H1 (cell line): ENCODE data around the gene METTL9. TPM values are rescaled to one million over a fixed set of nuclear protein-coding genes. Genes with fewer than 3 reads are reported as not detected.

ENCODE experiments used
- CTCF ChIA-PET: fragments of 300-600 bp; sonication (Branson Sonifier 250); formaldehyde crosslinking; loops from one replicate; lab custom pipeline; 2021; ENCODE audit not compliant: partially characterized antibody; lab: Charles Lee
- POLR2A ChIA-PET: fragments of 300-600 bp; sonication (Branson Sonifier 250); formaldehyde crosslinking; loops from one replicate; lab custom pipeline; 2021; ENCODE audit warnings: inconsistent platforms; ENCODE audit not compliant: partially characterized antibody; lab: Charles Lee
- DNase-seq, 2 experiments: peaks; one replicate each; pipeline versions ENCODE4 v3.0.0 to v3.0.0-alpha.2; 2010 to 2022; ENCODE audit warnings: low spot score in 2 of 2, low read depth in 1 of 2, mixed read lengths in 1 of 2
- FAIRE-seq: peaks from 2 replicates; lab custom pipeline; 2011; peaks lifted over from hg19 to GRCh38; lab: Jason Lieb, UNC
- H2AFZ ChIP-seq: 2 replicates; pipeline ENCODE4 v1.8.1; 2012; ENCODE audit warnings: low read length, inconsistent platforms
- H2AK5ac ChIP-seq: 2 replicates; pipeline ENCODE4 v1.6.1; 2013; ENCODE audit warnings: low read depth, low read length
- H2BK120ac ChIP-seq: replicated peaks from 2 replicates; pipeline ENCODE3; 2013; ENCODE audit warnings: low read depth, low read length, inconsistent platforms
- H2BK12ac ChIP-seq: 2 replicates; pipeline ENCODE4 v1.6.1; 2013; ENCODE audit warnings: low read depth, low read length
- H2BK15ac ChIP-seq: 2 replicates; pipeline ENCODE4 v1.6.1; 2013; ENCODE audit warnings: low read length
- H2BK20ac ChIP-seq: 2 replicates; pipeline ENCODE4 v1.6.1; 2013; ENCODE audit warnings: low read length
- H2BK5ac ChIP-seq: 2 replicates; pipeline ENCODE4 v1.6.1; 2013; ENCODE audit warnings: low read depth, low read length
- H3K14ac ChIP-seq: 2 replicates; pipeline ENCODE4 v1.6.1; 2013; ENCODE audit warnings: inconsistent platforms; ENCODE audit not compliant: insufficient read length
- H3K18ac ChIP-seq: 2 replicates; pipeline ENCODE4 v1.6.1; 2013; ENCODE audit warnings: low read length; ENCODE audit errors: extremely low read depth
- H3K23ac ChIP-seq: 2 replicates; pipeline ENCODE4 v1.6.1; 2013; ENCODE audit warnings: inconsistent platforms; ENCODE audit not compliant: insufficient read length
- H3K23me2 ChIP-seq: 2 replicates; pipeline ENCODE4 v1.6.1; 2013; ENCODE audit warnings: low read depth, low read length
- H3K27ac ChIP-seq: 2 replicates; pipeline ENCODE4 v1.6.1; 2011; ENCODE audit warnings: low read depth, low read length, inconsistent platforms
- H3K27me3 ChIP-seq, 4 experiments: replicated peaks in 1 of 4; 1 replicate in 1 of 4; 2 replicates in 3 of 4; pipeline versions ENCODE4 v1.6.1 to v1.8.1; 2011 to 2013; ENCODE audit warnings: low read length in 3 of 4, mild to moderate bottlenecking in 3 of 4, inconsistent platforms in 2 of 4, mixed read lengths in 2 of 4, moderate library complexity in 1 of 4; ENCODE audit not compliant: control insufficient read depth in 3 of 4, insufficient read depth in 3 of 4; ENCODE audit errors: extremely low read depth in 1 of 4
- H3K36me3 ChIP-seq, 4 experiments: 2 replicates each; pipeline versions ENCODE4 v1.6.1 to v1.8.1; 2011 to 2013; ENCODE audit warnings: mild to moderate bottlenecking in 4 of 4, low read length in 3 of 4, moderate library complexity in 2 of 4, control low read depth in 1 of 4, inconsistent platforms in 1 of 4; ENCODE audit not compliant: insufficient read depth in 4 of 4, control insufficient read depth in 2 of 4
- H3K4ac ChIP-seq: replicated peaks from 2 replicates; pipeline ENCODE3; 2013; ENCODE audit warnings: low read length, low read depth, mixed read lengths, inconsistent platforms; ENCODE audit not compliant: insufficient read length
- H3K4me1 ChIP-seq, 4 experiments: replicated peaks in 1 of 4; 1 replicate in 1 of 4; 2 replicates in 3 of 4; pipeline versions ENCODE4 v1.6.1 to v1.8.1; 2011 to 2013; ENCODE audit warnings: low read length in 3 of 4, inconsistent platforms in 2 of 4, mixed read lengths in 1 of 4; ENCODE audit not compliant: insufficient read depth in 4 of 4, control insufficient read depth in 3 of 4
- H3K4me2 ChIP-seq, 2 experiments: 2 replicates each; pipeline versions ENCODE4 v1.6.1 to v1.8.1; 2011 to 2013; ENCODE audit warnings: low read depth in 2 of 2, low read length in 2 of 2, control low read depth in 1 of 2, inconsistent platforms in 1 of 2, mild to moderate bottlenecking in 1 of 2; ENCODE audit not compliant: insufficient read depth in 1 of 2
- H3K4me3 ChIP-seq, 4 experiments: fragments of 200-600, 300-600 bp in 1 of 4; sonication (generic), shearing (Covaris generic), sonication (Bioruptor Twin) in 1 of 4; 2 replicates each; pipeline versions ENCODE4 v1.5.1 to v1.8.1; 2011 to 2016; ENCODE audit warnings: low read length in 4 of 4, low read depth in 3 of 4, control low read depth in 2 of 4, inconsistent platforms in 2 of 4, mild to moderate bottlenecking in 2 of 4, mixed read lengths in 1 of 4, moderate library complexity in 1 of 4; ENCODE audit not compliant: insufficient read depth in 2 of 4; ENCODE audit errors: extremely low read depth in 1 of 4
- H3K56ac ChIP-seq: replicated peaks from 2 replicates; pipeline ENCODE3; 2013; ENCODE audit warnings: low read depth, mild to moderate bottlenecking, mixed read lengths, low read length, inconsistent platforms; ENCODE audit not compliant: insufficient read length
- H3K79me1 ChIP-seq: 2 replicates; pipeline ENCODE4 v1.6.1; 2013; ENCODE audit warnings: low read depth, low read length, control low read depth
- H3K79me2 ChIP-seq, 2 experiments: 2 replicates each; pipeline versions ENCODE4 v1.6.1 to v1.8.1; 2012 to 2013; ENCODE audit warnings: low read length in 2 of 2, mild to moderate bottlenecking in 2 of 2, inconsistent platforms in 1 of 2; ENCODE audit not compliant: insufficient read depth in 2 of 2, control insufficient read depth in 1 of 2
- H3K9ac ChIP-seq, 4 experiments: replicated peaks in 1 of 4; 1 replicate in 1 of 4; 2 replicates in 3 of 4; pipeline versions ENCODE4 v1.6.1 to v1.8.1; 2011 to 2013; ENCODE audit warnings: low read depth in 3 of 4, low read length in 3 of 4, control low read depth in 2 of 4, mild to moderate bottlenecking in 2 of 4, moderate library complexity in 2 of 4, inconsistent platforms in 1 of 4; ENCODE audit errors: extremely low read depth in 1 of 4
- H3K9me3 ChIP-seq, 2 experiments: 2 replicates each; pipeline versions ENCODE4 v1.6.1 to v1.8.1; 2012 to 2013; ENCODE audit warnings: mild to moderate bottlenecking in 2 of 2, moderate library complexity in 2 of 2, control low read depth in 1 of 2, inconsistent platforms in 1 of 2, low read depth in 1 of 2, low read length in 1 of 2, mixed read lengths in 1 of 2; ENCODE audit not compliant: insufficient read depth in 2 of 2
- H4K20me1 ChIP-seq, 2 experiments: replicated peaks in 1 of 2; 2 replicates each; pipeline versions ENCODE3 to v1.8.1; 2011 to 2013; ENCODE audit warnings: inconsistent platforms in 2 of 2, low read length in 2 of 2, mild to moderate bottlenecking in 1 of 2; ENCODE audit not compliant: insufficient read depth in 2 of 2, control insufficient read depth in 1 of 2
- H4K5ac ChIP-seq: 2 replicates; pipeline ENCODE4 v1.6.1; 2013; ENCODE audit warnings: low read length, low read depth, mixed read lengths, inconsistent platforms; ENCODE audit not compliant: insufficient read length
- H4K8ac ChIP-seq: 2 replicates; pipeline ENCODE4 v1.8.0; 2013; ENCODE audit warnings: mild to moderate bottlenecking, moderate library complexity, low read length, inconsistent platforms; ENCODE audit not compliant: insufficient read depth; ENCODE audit errors: extremely low read depth
- H4K91ac ChIP-seq: replicated peaks from 2 replicates; pipeline ENCODE3; 2013; ENCODE audit warnings: low read length, mixed read lengths, inconsistent platforms; ENCODE audit not compliant: insufficient read length
- CTBP2 ChIP-seq: IDR thresholded peaks from 2 replicates; pipeline ENCODE4 v1.7.0; 2011; ENCODE audit warnings: borderline replicate concordance, mild to moderate bottlenecking, moderate library complexity, mixed read lengths, low read length; ENCODE audit not compliant: insufficient read depth, insufficient read length
- EZH2 ChIP-seq: fragments of 200-600 bp; sonication (generic); IDR thresholded peaks from 2 replicates; pipeline ENCODE4 v1.7.1; 2012; ENCODE audit warnings: low read depth, mild to moderate bottlenecking, moderate library complexity, low read length, inconsistent platforms; ENCODE audit not compliant: severe bottlenecking
- FOSL1 ChIP-seq: IDR thresholded peaks from 2 replicates; pipeline ENCODE4 v1.6.1; 2011; ENCODE audit warnings: mild to moderate bottlenecking, low read depth, low read length, moderate library complexity; ENCODE audit not compliant: insufficient read depth
- JUN ChIP-seq: IDR thresholded peaks from 2 replicates; pipeline ENCODE4 v1.6.1; 2011; ENCODE audit warnings: low read depth, mild to moderate bottlenecking, improper control_type of control experiment, low read length
- RNF2 ChIP-seq: fragments of 200-900, 300-1000 bp; sonication (generic); IDR thresholded peaks from 2 replicates; pipeline ENCODE4 v1.7.1; 2016; ENCODE audit warnings: borderline replicate concordance, low read depth, mild to moderate bottlenecking, antibody characterized with exemption, low read length; ENCODE audit not compliant: poor library complexity, severe bottlenecking; ENCODE audit errors: missing control alignments
- SRF ChIP-seq: IDR thresholded peaks from 2 replicates; pipeline ENCODE4 v1.6.1; 2011; ENCODE audit warnings: mild to moderate bottlenecking, low read depth, low read length, moderate library complexity
- WGBS, 2 experiments: shearing (Covaris generic) in 1 of 2; methylation state at CpG; one replicate each; pipeline versions ENCODE4 v1.1.6 to v1.1.7; 2013 to 2015; ENCODE audit warnings: low lambda C conversion rate in 2 of 2, mixed read lengths in 2 of 2, inconsistent platforms in 1 of 2, low coverage in 1 of 2, missing lambda C conversion rate in 1 of 2; ENCODE audit not compliant: insufficient replicate concordance in 2 of 2, insufficient coverage in 1 of 2, insufficient read length in 1 of 2; ENCODE audit errors: extremely low coverage in 1 of 2, missing lambda C conversion rate in 1 of 2; 5-methylcytosine and 5-hydroxymethylcytosine counted together
- polyA plus RNA-seq, 7 experiments: library from polyadenylated mRNA; depleted of rRNA in 3 of 7; stranded (reverse) in 5 of 7; unstranded in 2 of 7; fragments of >200 nt in 5 of 7; fragments of 200-250 nt in 2 of 7; gene quantifications; 1 replicate in 5 of 7; 2 replicates in 1 of 7; 4 replicates in 1 of 7; pipeline versions ENCODE4 v1.2.1 to v1.2.3, GENCODE V29; 2011 to 2013; ENCODE audit warnings: missing spikeins in 2 of 7, mixed read lengths in 2 of 7
- total RNA-seq: library from RNA; stranded (reverse); fragmentation: NEBNext Ultra II Directional; extraction: Animal tissue kit (Norgen Biotek cat#: 25700); gene quantifications from 2 replicates; pipeline ENCODE4 v1.2.1, GENCODE V29; 2021

Gene METTL9
- total and polyA plus RNA-seq, 2 of the 8 experiments (the other 6 are each of a cell fraction or from before 2014, with no cell fraction given), result 45.4 to 112 TPM

DNA sequence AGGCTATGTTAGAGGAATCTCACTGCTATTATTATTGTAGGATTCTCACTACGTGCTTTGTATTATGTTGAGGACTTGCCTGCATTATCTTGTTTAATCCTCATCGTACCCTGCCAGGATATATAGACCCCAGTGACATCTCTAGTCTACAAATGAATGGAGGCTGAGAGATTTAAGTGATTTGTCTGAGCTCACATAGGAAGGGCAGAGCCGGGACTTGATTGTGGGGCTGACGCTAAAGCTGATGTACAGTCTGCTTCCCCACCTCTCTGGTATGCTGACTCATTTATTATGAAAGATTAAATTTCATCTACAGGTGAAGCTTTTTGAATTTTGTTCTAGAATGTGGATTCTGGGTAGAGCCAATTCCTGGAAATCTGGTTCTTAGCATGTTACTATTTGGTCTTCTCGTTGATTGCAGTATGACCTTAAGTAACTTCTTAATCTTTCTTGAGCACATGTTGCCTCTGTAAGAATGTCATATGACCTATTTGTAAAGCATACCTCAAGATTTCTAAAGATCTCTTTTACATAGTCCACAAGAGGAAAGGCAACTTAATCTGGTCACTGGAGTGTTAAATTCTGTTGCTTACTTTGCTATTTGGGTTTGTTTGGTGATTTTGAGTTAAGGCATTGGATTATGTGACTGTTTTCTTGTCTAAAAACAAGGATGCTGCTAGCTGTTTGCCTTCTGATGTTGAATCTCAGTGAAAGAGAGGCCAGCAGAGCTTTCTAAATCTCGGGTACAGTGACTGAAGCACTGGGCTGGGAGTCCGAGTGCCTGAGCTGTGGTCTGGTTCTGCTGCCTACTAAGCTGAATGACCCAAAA lies 12.4 kb downstream of the METTL9 start:
- ChIA-PET CTCF (interaction anchor here (1.0 to 4.4 kb wide), 3 partner anchors 9 to 31 kb away, joined by 3 to 20 read pairs (median 4); no protein-coding TSS in a partner anchor), POLR2A (no interaction called here)
- Histone ChIP-seq H3K4me3 (no peak overlapping the region), H3K9me3 (no peaks in the 10 kb centered on the region), H4K91ac (no peak overlapping the region), H3K79me1 (peaks cover 7% of the 10 kb centered on the region), H3K79me2 (peaks cover 8 to 100% of the 10 kb centered on the region in 2 experiments), H3K36me3 (peaks cover 0 to 3% (median 0%) of the 10 kb centered on the region in 4 experiments; a peak in 2 of 8 replicates), H3K18ac (no peak overlapping the region), H3K4me2 (no peak overlapping the region), H2BK12ac (no peak overlapping the region), H3K4me1 (peaks cover 6 to 28% (median 11%) of the 10 kb centered on the region in 4 experiments; a peak in 6 of 7 replicates), H2BK120ac (no peak overlapping the region), H3K14ac (no peak overlapping the region), H3K56ac (no peak overlapping the region), H2BK20ac (no peak overlapping the region), H2AFZ (no peak overlapping the region), H3K9ac (no peak overlapping the region), H3K4ac (no peak overlapping the region), H3K23ac (no peak overlapping the region), H4K20me1 (peaks cover 10 to 12% of the 10 kb centered on the region in 2 experiments), H3K23me2 (no peaks in the 10 kb centered on the region), H2AK5ac (no peak overlapping the region; the same call in 1 of the 2 replicates), H4K5ac (no peak overlapping the region), H3K27ac (no peak overlapping the region), H2BK5ac (no peak overlapping the region), H3K27me3 (no peaks in the 10 kb centered on the region), H4K8ac (no peak overlapping the region), H2BK15ac (no peak overlapping the region)
- FAIRE-seq (no peak), DNase-seq (no peak)
- 88% methylated on average over 7 of the region's 7 CpGs; no CpG with 5 or more reads in 1 of the 2 experiments for WGBS, 2 experiments
- TF ChIP-seq SRF (no peak), RNF2 (no peak), CTBP2 (no peak), JUN (no peak), FOSL1 (no peak), EZH2 (no peak)
